GM19452 (cell line): ENCODE data around the gene COA1.
"Not testable (repeated sequence)": the region's sequence is repeated elsewhere in the genome, so short reads cannot be mapped to it uniquely, and the experiment has no call there.

Experiments used
- ATAC-seq: cut with Tn5 transposase; IDR thresholded peaks from one replicate; pipeline ENCODE4 v1.9.1; 2021; ENCODE audit not compliant: unreplicated experiment

COA1 gene

GRCh38 chr7:43692582-43693373, 36.5 kb downstream of the COA1 start:
- ATAC-seq: no peak

GRCh38 chr7:43691611-43692010, 37.7 kb downstream of the COA1 start:
- no peak for ATAC-seq

GRCh38 chr7:43689115-43689514, 40.2 kb downstream of the COA1 start:
- no peak for ATAC-seq

GRCh38 chr7:43687866-43688265, 41.5 kb downstream of the COA1 start:
- not testable (repeated sequence) for ATAC-seq

GRCh38 chr7:43686991-43687390, 42.3 kb downstream of the COA1 start:
- no peak for ATAC-seq

GRCh38 chr7:43680736-43681135, 48.6 kb downstream of the COA1 start:
- ATAC-seq: no peak

GRCh38 chr7:43679210-43680068, 49.9 kb downstream of the COA1 start:
- ATAC-seq: no peak

GRCh38 chr7:43678315-43678714, 51.0 kb downstream of the COA1 start:
- ATAC-seq: no peak

GRCh38 chr7:43677864-43678263, 51.5 kb downstream of the COA1 start:
- ATAC-seq: no peak

- no peak for ATAC-seq
Measured at GRCh38 chr7:43674559-43675436, 54.5 kb downstream of the COA1 start.

GRCh38 chr7:43673243-43673976, 55.9 kb downstream of the COA1 start:
- not testable (repeated sequence) for ATAC-seq

- no peak for ATAC-seq
Measured at GRCh38 chr7:43671521-43671920, 57.8 kb downstream of the COA1 start.

- no peak for ATAC-seq
Measured at GRCh38 chr7:43669286-43670081, 59.8 kb downstream of the COA1 start.

- ATAC-seq: no peak
Measured at GRCh38 chr7:43668035-43668434, 61.3 kb downstream of the COA1 start.

- no peak for ATAC-seq
Measured at GRCh38 chr7:43666938-43667337, 62.4 kb downstream of the COA1 start.

- no peak for ATAC-seq
Measured at GRCh38 chr7:43664681-43665080, 64.6 kb downstream of the COA1 start.

- ATAC-seq: no peak
Measured at GRCh38 chr7:43660141-43660540, 69.2 kb downstream of the COA1 start.

GRCh38 chr7:43659549-43659896, 69.8 kb downstream of the COA1 start:
- no peak for ATAC-seq

GRCh38 chr7:43658718-43659548, 70.4 kb downstream of the COA1 start:
- ATAC-seq: no peak
